GM23248 (cell line): Measurements from ENCODE around the gene KCNK15.

ENCODE experiments used
- EZH2 ChIP-seq: fragments of 200-600 bp; sonication (generic); IDR thresholded peaks from 2 replicates; pipeline ENCODE4 v1.6.1; 2018; ENCODE audit warnings: antibody characterized with exemption, mild to moderate bottlenecking; ENCODE audit not compliant: insufficient read depth, poor library complexity, severe bottlenecking
- EZH2phosphoT487 ChIP-seq: fragments of 200-600 bp; sonication (generic); IDR thresholded peaks from 2 replicates; pipeline ENCODE4 v1.6.1; 2018; ENCODE audit warnings: antibody characterized with exemption, moderate library complexity, mild to moderate bottlenecking, low read depth; ENCODE audit not compliant: insufficient read depth

DNA sequence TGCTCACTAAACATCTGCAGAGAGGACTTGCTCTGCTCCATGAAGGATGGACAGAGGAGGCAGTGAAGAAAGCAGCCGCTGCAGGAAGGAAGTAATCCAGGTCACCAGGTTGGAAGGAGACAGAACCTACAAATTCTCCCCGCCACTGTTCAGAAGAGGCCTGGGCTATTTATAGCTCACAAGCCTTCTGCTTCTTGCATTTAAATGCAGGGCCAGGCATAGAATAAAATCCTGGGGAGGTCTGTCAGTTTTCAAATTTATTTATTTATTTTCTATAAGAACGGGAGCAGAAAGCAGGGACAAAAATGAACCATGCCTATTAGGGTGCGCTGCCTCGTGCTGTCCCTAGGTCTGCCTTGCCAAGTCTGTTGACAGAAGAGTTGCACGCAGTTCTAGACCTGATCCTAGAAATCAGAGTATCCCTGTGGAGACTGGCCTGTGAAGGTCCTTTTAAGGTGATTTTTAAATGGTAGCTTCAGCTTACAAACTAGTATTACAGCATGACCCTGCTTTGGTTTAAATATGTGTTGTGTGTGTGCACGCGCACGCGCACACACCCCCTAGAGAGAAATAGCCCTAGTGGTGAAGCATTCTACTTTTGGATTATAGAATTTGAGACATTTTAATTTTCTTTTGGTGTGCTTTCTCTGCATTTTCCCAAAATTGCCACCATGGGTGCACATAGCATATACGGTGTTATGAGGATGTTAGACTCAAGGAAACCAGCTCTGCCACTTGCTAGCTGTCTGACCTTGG is 45.2 kb downstream of the KCNK15 start:
- TF ChIP-seq EZH2phosphoT487 (no peak), EZH2 (no peak)
